Esophagus (tissue), 2 donors: ENCODE results near the gene ANAPC1. TPM values are rescaled to one million over a fixed set of nuclear protein-coding genes. Genes with fewer than 3 reads are reported as not detected.
"Not testable (repeated sequence)": the region's sequence is repeated elsewhere in the genome, so short reads cannot be mapped to it uniquely, and the experiment has no call there.

Experiments used
- H3K27ac ChIP-seq, 2 donors: one replicate each; pipeline ENCODE4 v1.5.1; 2013; ENCODE audit warnings: low read depth in 2 of 2, mild to moderate bottlenecking in 2 of 2, inconsistent platforms in 1 of 2, low read length in 1 of 2, moderate library complexity in 1 of 2
- H3K27me3 ChIP-seq, 2 donors: one replicate each; pipeline ENCODE4 v1.6.1; 2013; ENCODE audit warnings: low read length in 2 of 2, control low read depth in 1 of 2, mild to moderate bottlenecking in 1 of 2; ENCODE audit not compliant: insufficient read depth in 2 of 2, control insufficient read depth in 1 of 2
- H3K36me3 ChIP-seq, 2 donors: one replicate each; pipeline ENCODE4 v1.6.1; 2013; ENCODE audit warnings: low read length in 1 of 2; ENCODE audit not compliant: control insufficient read depth in 2 of 2, insufficient read depth in 2 of 2
- H3K4me1 ChIP-seq, 2 donors: one replicate each; pipeline ENCODE4 v1.6.1; 2013; ENCODE audit warnings: low read length in 1 of 2; ENCODE audit not compliant: control insufficient read depth in 2 of 2, insufficient read depth in 2 of 2
- H3K4me3 ChIP-seq, 2 donors: one replicate each; pipeline ENCODE4 v1.5.1; 2013; ENCODE audit warnings: low read length in 2 of 2, mild to moderate bottlenecking in 2 of 2, low read depth in 1 of 2, moderate library complexity in 1 of 2
- H3K9me3 ChIP-seq, 2 donors: one replicate each; pipeline ENCODE4 v1.6.1; 2013; ENCODE audit warnings: mild to moderate bottlenecking in 2 of 2, low read depth in 1 of 2, low read length in 1 of 2, moderate library complexity in 1 of 2; ENCODE audit not compliant: control insufficient read depth in 2 of 2, insufficient read depth in 1 of 2
- WGBS, 2 donors: extraction: QIAGEN DNeasy Blood & Tissue Kit; methylation state at CpG; one replicate each; pipeline ENCODE4 v1.1.7; 2013; 5-methylcytosine and 5-hydroxymethylcytosine counted together
- polyA plus RNA-seq, 2 donors: library from polyadenylated mRNA; stranded (reverse); fragments of 200-250 nt; gene quantifications; one replicate each; pipeline ENCODE4 v1.2.3, GENCODE V29; 2013
- donor health status: healthy with polysubstance abuse.
- donor health status: Bipolar disorder and iron deficiency.

The ANAPC1 gene
- polyA plus RNA-seq, 2 donors, result 6.1 to 6.9 TPM

DNA sequence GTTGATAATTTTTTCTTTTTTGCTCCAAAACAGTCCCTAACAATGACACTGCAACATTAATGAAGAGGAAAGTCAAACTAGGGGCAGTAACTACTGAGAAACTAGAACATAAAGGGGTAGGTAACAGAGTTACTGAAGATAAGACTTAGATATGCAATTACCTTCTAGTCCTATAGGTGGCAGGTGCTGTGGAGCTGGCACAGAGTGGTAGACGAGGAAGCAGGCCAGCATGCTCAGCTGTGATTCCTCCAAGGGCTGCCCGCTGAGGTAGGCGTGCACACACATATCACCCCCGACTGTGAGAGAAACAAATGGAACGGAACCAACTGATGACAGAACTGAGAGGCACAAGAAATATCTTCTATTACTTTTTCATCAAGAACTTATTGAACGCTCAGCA, 111.8 kb downstream of the ANAPC1 start:
- 44% methylated on average over 1 of the region's 6 CpGs; no CpG with 5 or more reads in 1 of the 2 donors for WGBS, 2 donors
- H3K27me3 ChIP-seq, H3K4me1 ChIP-seq, H3K27ac ChIP-seq, H3K9me3 ChIP-seq, H3K4me3 ChIP-seq, H3K36me3 ChIP-seq: not testable (repeated sequence)

DNA sequence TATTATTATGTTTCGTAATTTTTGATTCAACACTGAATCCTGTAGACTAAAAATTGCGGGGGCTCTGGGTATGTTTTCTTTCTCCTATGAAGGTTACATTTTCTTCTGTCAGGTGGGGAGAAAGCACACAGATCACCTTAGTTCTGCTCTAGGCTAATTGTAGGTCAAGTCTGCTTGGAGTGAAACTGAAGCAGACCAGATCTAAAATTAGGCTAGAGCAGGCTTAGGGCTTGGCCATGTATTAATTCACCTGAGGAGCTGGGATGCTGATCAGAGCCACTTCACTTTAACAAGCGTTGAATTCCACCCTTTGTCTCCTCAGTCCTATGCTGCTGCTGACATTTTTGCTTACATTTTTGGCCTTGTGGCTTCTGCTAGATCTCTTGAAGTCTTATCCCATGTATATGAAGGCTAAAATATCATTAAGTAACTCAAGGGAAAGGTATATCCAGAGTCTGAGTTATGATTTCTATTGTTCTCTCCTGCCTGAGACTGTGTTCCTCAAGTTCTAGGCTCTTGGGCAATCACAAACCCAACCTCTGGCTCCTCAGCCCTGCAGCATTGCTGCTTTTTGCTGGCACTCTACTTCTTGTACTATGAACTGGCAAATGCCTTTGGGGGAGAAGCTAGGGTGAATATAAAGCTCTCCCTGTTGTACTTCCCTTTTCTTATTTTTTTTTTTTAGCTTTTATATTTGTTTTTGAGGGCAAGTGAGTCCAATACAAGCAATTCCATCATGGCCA, 112.9 kb downstream of the ANAPC1 start:
- WGBS, 2 donors, result 82 to 89% methylated on average over 2 of the region's 3 CpGs
- not testable (repeated sequence) for H3K27me3 ChIP-seq, H3K27ac ChIP-seq, H3K4me1 ChIP-seq, H3K4me3 ChIP-seq, H3K9me3 ChIP-seq, H3K36me3 ChIP-seq

DNA sequence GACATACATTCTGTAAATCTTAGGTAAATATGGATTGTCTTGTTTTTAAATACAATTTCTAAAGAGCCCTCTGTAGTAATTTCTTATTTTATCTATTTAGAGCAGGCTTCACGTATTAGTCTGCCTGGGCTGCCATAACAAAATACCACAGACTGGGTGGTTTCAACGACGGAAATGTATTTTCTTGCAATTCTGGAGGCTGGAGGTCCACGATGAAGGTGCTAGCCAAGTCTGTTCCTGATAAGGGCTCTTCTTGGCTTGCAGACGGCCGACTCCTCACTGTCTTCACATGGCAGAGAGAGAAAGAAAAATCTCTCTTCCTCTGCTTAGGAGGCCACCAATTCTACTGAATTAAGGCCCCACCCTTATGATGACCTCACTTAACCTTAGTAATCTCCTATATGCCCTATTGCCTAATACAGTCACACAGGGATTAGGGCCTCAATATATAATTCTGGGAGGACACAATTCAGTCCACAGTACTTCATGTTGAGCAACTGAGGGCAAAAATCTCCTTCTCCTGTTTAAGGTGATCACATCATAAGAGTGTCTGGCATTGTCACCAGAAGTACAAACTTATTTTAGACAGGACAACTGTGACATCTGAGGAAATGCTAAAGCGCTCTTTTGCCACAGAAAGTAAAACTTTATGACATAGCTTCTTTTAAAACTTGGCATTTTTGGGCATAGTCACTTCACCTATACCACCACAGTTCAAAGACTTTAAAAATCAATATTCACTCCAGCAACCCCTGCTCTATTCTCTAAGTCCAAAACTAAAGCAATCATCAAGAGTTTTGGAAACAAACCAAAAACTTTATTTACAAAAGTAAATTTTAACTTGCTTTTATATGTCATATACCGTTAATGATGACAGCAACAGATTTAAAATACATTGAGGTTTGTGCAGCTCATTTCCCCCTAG, 115.5 kb downstream of the ANAPC1 start:
- H3K9me3 ChIP-seq, H3K4me1 ChIP-seq, H3K4me3 ChIP-seq, H3K27ac ChIP-seq, H3K27me3 ChIP-seq, H3K36me3 ChIP-seq: not testable (repeated sequence)
- 86 to 95% methylated on average over 6 to 7 of the region's 8 CpGs for WGBS, 2 donors

DNA sequence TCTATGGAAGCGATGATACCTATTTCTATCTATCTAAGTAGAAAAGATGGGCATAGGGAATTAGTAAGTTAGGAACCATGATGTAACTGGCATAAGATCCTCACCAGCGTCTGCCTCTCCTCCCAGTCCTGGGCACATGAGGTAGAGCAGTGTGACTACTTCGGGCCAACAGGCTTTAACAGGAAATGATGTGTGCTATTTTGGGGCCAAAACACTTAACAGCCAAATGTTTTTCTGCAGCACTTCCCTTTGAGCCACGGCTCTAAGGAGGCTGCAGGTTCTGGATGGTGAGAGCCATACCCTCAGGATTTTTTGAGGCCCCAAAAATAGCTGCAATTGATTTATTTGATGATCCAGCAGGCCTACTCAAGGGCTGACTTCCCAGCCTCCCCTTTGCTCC, 116.9 kb downstream of the ANAPC1 start:
- not testable (repeated sequence) for H3K9me3 ChIP-seq, H3K4me1 ChIP-seq, H3K36me3 ChIP-seq, H3K4me3 ChIP-seq, H3K27ac ChIP-seq, H3K27me3 ChIP-seq
- 46 to 79% methylated on average over 2 to 4 of the region's 4 CpGs for WGBS, 2 donors

DNA sequence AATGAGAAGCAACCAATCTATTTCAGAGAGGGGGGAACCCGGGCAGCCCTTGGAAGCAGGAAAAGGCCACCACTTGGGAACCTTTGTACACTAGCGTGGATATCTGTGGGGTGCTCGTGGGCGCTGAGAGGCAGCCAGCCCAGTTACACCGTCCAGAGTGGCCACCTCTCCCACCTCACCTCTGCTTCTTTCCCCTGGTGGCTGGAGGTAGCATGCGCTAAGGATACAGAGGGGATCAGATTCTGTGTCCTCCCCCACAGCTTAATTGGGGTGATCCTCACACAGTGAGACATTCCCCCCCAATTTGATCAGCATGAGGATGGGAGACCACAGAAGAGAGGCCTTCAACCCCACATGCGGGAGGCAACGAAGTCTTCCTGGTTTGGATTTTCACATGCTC, 117.7 kb downstream of the ANAPC1 start:
- WGBS, 2 donors, result 88 to 95% methylated on average over 3 of the region's 8 CpGs

DNA sequence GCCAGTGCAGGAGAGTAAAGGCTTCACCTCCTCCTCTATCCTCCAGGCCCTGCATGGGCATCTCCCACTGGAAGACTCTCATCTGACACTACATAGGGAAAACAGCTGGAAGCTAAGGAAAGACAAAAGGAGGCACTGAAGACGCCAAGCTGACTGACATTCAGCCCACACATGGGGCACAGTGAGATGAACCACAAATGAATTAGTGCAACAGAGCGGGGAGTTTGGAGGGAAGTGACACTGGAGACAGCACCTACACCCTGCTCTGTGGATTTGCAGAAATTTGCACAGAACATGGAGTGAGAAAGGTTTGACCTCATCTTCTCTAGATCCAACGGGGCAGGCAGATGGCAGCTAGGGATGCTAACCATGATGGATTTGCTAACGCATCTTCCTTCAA, 119.8 kb downstream of the ANAPC1 start:
- H3K36me3 ChIP-seq, H3K4me3 ChIP-seq, H3K9me3 ChIP-seq, H3K27ac ChIP-seq, H3K27me3 ChIP-seq, H3K4me1 ChIP-seq: not testable (repeated sequence)
- WGBS, 2 donors, result 79% methylated on average over 4 of the region's 4 CpGs

More for the DNA sequence above, 117.7 kb downstream of the ANAPC1 start:
- not testable (repeated sequence) for H3K4me3 ChIP-seq, H3K36me3 ChIP-seq, H3K27ac ChIP-seq, H3K4me1 ChIP-seq, H3K9me3 ChIP-seq, H3K27me3 ChIP-seq

DNA sequence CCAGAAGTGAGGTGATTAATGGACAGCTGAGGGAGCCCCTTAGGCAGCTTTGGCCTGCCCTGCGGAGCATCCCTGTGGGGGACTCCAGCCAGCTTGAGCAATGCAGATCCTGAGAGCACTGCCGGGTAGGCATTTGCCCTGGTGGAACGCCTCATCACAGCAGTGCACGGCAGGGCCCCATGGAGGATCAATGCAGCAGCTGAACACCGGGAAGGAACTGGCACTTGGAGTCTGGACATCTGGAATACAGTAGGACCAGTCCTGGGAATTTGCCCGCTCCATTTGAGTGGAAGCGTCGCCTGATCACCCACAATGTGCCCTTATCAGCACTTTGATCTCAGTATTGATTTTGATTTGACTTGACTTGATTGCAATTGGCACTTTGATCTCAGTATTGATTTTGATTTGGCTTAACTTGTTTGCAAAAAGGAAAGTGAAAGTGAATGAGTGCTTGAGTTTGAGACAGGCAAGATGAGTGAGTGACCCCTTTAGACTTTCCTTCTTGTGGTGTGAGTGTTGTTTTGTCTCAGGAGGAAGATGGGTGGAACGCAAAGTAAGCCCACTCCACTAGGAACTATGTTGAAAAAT, 123.2 kb downstream of the ANAPC1 start:
- not testable (repeated sequence) for H3K9me3 ChIP-seq, H3K36me3 ChIP-seq, H3K27me3 ChIP-seq, H3K4me3 ChIP-seq, H3K4me1 ChIP-seq, H3K27ac ChIP-seq
- WGBS, 2 donors, result 90 to 98% methylated on average over 9 of the region's 9 CpGs

DNA sequence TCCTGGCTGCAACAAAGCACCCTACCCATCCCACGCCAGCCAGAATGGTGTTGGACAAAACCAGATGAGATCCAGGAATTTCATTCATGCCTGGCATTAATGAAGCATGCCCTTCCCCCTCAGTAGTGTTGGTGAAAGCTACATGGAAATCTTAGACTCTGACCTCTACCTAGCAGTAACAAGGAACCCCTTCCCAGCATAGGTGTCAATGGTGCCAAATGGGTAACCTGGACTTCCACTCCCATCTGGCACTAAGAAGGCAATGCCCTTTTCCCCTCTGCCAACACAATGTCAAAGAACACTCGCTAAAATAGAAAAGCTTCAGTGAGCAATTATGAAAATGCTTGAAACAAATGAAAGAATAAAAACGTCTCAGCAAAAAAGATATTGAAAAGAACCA, 131.5 kb downstream of the ANAPC1 start:
- H3K4me3 ChIP-seq, H3K9me3 ChIP-seq, H3K36me3 ChIP-seq, H3K4me1 ChIP-seq, H3K27me3 ChIP-seq, H3K27ac ChIP-seq: not testable (repeated sequence)
- 81 to 100% methylated on average over 2 of the region's 3 CpGs for WGBS, 2 donors

DNA sequence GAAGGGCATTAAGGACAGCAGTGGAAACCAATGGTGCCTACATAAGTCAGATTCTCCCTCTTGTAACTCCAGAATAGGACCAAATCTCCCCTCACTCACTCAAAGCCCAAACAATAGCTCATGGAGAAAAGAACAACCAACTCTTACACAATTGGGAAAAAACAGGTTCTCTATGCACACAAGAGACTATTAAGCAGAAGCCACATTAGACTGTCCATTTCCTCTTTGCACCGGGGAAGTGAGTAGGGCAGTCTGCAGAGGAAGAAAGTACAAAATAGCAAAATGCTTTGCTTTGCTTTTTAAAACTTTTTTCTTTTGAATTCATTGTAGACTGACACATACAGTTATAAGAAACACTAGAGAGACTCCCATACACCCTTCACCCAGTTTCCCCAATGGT, 133.4 kb downstream of the ANAPC1 start:
- H3K4me1 ChIP-seq, H3K27me3 ChIP-seq, H3K4me3 ChIP-seq, H3K27ac ChIP-seq, H3K9me3 ChIP-seq, H3K36me3 ChIP-seq: not testable (repeated sequence)
- WGBS, 2 donors, result 57% methylated on average over 1 of the region's 1 CpG; no CpG with 5 or more reads in 1 of the 2 donors
